ENCODE data around the gene FOXO3.

FOXO3 gene

GRCh38 chr6:108627692-108628550 is 67.2 kb downstream of the FOXO3 start:
- DNase-seq (ENCODE audit: low read depth) = no peak

GRCh38 chr6:108630050-108630714 is 69.5 kb downstream of the FOXO3 start:
- no peak for DNase-seq (ENCODE audit: low read depth)

- no peak for DNase-seq (ENCODE audit: low read depth)
Measured at GRCh38 chr6:108632441-108632840, 71.7 kb downstream of the FOXO3 start.

GRCh38 chr6:108633436-108633835 is 72.7 kb downstream of the FOXO3 start:
- DNase-seq (ENCODE audit: low read depth) = no peak

GRCh38 chr6:108635505-108636226 is 74.9 kb downstream of the FOXO3 start:
- no peak for DNase-seq (ENCODE audit: low read depth)

- DNase-seq (ENCODE audit: low read depth) = no peak
Measured at GRCh38 chr6:108637963-108638362, 77.2 kb downstream of the FOXO3 start.

GRCh38 chr6:108638993-108639392 is 78.3 kb downstream of the FOXO3 start:
- DNase-seq (ENCODE audit: low read depth) = no peak

- no peak for DNase-seq (ENCODE audit: low read depth)
Measured at GRCh38 chr6:108640104-108640503, 79.4 kb downstream of the FOXO3 start.

- no peak for DNase-seq (ENCODE audit: low read depth)
Measured at GRCh38 chr6:108643184-108643583, 82.5 kb downstream of the FOXO3 start.

- no peak for DNase-seq (ENCODE audit: low read depth)
Measured at GRCh38 chr6:108644252-108644651, 83.5 kb downstream of the FOXO3 start.

GRCh38 chr6:108648191-108648590 is 87.5 kb downstream of the FOXO3 start:
- no peak for DNase-seq (ENCODE audit: low read depth)

GRCh38 chr6:108650325-108650724 is 89.6 kb downstream of the FOXO3 start:
- no peak for DNase-seq (ENCODE audit: low read depth)

- no peak for DNase-seq (ENCODE audit: low read depth)
Measured at GRCh38 chr6:108650781-108651180, 90.1 kb downstream of the FOXO3 start.

GRCh38 chr6:108651340-108652227 is 90.9 kb downstream of the FOXO3 start:
- no peak for DNase-seq (ENCODE audit: low read depth)

GRCh38 chr6:108652375-108652774 is 91.7 kb downstream of the FOXO3 start:
- DNase-seq (ENCODE audit: low read depth) = no peak

GRCh38 chr6:108653949-108654348 is 93.2 kb downstream of the FOXO3 start:
- no peak for DNase-seq (ENCODE audit: low read depth)

GRCh38 chr6:108654465-108655106 is 93.9 kb downstream of the FOXO3 start:
- no peak for DNase-seq (ENCODE audit: low read depth)

GRCh38 chr6:108655806-108656651 is 95.3 kb downstream of the FOXO3 start:
- no peak for DNase-seq (ENCODE audit: low read depth)

GRCh38 chr6:108656836-108657235 is 96.1 kb downstream of the FOXO3 start:
- no peak for DNase-seq (ENCODE audit: low read depth)

- DNase-seq (ENCODE audit: low read depth) = no peak
Measured at GRCh38 chr6:108658174-108658573, 97.5 kb downstream of the FOXO3 start.
